Measurements from ENCODE around the gene PATE1. TPM values are rescaled to one million over a fixed set of nuclear protein-coding genes. Genes with fewer than 3 reads are reported as not detected.

The PATE1 gene
- total RNA-seq, 1 experiment from 2014 or later = not detected

DNA sequence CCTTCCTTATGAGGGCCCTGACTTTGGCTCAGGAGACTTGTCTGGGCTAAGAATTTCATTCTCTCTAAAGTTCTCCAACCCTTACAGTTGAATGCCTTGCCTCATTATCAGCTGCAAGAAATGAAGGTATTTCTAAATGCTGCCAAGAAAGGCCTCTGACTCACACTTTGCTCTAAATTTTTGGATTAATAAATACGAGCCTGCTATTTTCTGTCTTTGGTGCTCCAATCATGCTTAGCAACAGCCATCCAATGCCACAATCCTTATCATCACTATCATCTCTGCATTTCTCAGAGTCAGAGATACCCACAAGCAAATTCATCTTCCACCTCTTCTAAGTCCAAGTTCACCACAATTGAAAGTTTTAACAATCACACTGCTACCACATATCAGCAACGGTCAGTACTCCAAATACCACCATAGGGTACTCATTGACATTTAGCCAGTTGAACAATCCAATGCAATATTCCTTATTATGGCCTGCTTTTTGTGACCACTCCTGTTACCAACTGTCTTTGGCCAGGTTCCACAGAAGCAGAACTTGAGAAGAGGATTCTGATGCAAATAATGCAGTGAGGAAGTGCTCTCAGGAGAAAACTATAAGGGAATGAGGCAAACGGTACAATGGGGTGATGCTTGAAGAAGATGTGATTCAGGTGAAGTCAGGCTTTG lies 26.9 kb downstream of the PATE1 start:
- no peak overlapping the region for H3K4me3 ChIP-seq (replicated peaks in 1 of 2; ENCODE audit: low read depth in 1 of 2, low read length in 2 of 2)
- ChIA-PET RAD21 (ENCODE audit: low non-redundant PET in 1 of 2, low total read pairs in 2 of 2, uncharacterized antibody in 2 of 2, unreplicated experiment in 2 of 2) (no interaction called here), CTCF (no interaction called here), POLR2A (no interaction called here)
- H3K27me3 ChIP-seq (ENCODE audit: insufficient read depth, low read length) = peaks cover 62% of the 10 kb centered on the region
- no peak overlapping the region for H3K9ac ChIP-seq (ENCODE audit: low read length)
- H4K20me1 ChIP-seq (ENCODE audit: insufficient read depth) = no peaks in the 10 kb centered on the region
- intact Hi-C loops (cut with micrococcal nuclease) = no loop called here
- H3K9me3 ChIP-seq (ENCODE audit: control insufficient read depth in 1 of 2, insufficient read depth in 1 of 2, low read depth in 1 of 2, low read length in 2 of 2) = no peaks in the 10 kb centered on the region
- DNase-seq (ENCODE audit: low read depth, low spot score) (no peak), ATAC-seq (no peak)
- H3K27ac ChIP-seq (ENCODE audit: low read depth, low read length) = no peak overlapping the region
- H3K4me1 ChIP-seq (ENCODE audit: control insufficient read depth in 1 of 2, insufficient read depth in 2 of 2, low read length in 2 of 2) = no peaks in the 10 kb centered on the region
- TF ChIP-seq JUND (IDR thresholded peaks at IDR 0.05) (no peak), SRF (IDR thresholded peaks at IDR 0.05; ENCODE audit: low read depth) (no peak), CEBPB (IDR thresholded peaks at IDR 0.05; ENCODE audit: low read depth) (no peak), FOSL1 (IDR thresholded peaks at IDR 0.05; ENCODE audit: low read depth) (no peak), SP1 (IDR thresholded peaks at IDR 0.05; ENCODE audit: low read depth) (no peak), TCF7L2 (IDR thresholded peaks at IDR 0.05; ENCODE audit: borderline replicate concordance, extremely low read depth, insufficient read depth, insufficient read length) (no peak), YY1 (IDR thresholded peaks at IDR 0.05; ENCODE audit: extremely low read depth, insufficient replicate concordance, low read depth, low read length) (no peak), ELF1 (IDR thresholded peaks at IDR 0.05; ENCODE audit: borderline replicate concordance, low read depth) (no peak)
- no peak overlapping the region for H2AFZ ChIP-seq (ENCODE audit: low read depth, low read length, poor library complexity, severe bottlenecking)
- BruUV-seq (replicated peaks) = no TSS peak
- no peaks in the 10 kb centered on the region for H3K36me3 ChIP-seq (ENCODE audit: control insufficient read depth in 1 of 2, insufficient read depth in 2 of 2, low read length in 2 of 2)
- H3K4me2 ChIP-seq (ENCODE audit: low read length) = no peak overlapping the region
- no peaks in the 10 kb centered on the region for H3K9me2 ChIP-seq (ENCODE audit: insufficient read depth)
- no peaks in the 10 kb centered on the region for H3K79me2 ChIP-seq (ENCODE audit: insufficient read depth, low read length)

DNA sequence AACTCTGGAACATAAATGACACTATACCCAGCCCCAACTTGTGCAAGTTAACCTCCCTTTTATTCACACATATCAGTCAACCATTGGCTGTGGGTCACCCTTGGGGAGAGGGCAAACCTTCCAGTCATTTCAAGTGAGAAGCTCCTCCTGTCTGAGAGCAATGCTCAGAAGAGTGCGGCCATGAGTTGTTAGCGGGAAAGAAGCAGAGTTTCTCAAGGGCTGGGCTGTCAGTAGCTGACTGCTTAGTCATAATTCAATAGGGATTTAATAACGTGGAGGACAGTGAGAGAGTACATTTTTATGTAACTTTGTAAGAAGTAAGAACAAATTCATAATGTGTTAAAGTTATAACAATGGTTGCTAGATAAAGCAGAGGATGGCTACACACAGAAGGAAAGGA lies 27.4 kb downstream of the PATE1 start:
- ChIA-PET CTCF (no interaction called here), POLR2A (no interaction called here), RAD21 (ENCODE audit: low non-redundant PET in 1 of 2, low total read pairs in 2 of 2, uncharacterized antibody in 2 of 2, unreplicated experiment in 2 of 2) (no interaction called here)
- Histone ChIP-seq H3K4me2 (ENCODE audit: low read length) (no peak overlapping the region), H4K20me1 (ENCODE audit: insufficient read depth) (no peaks in the 10 kb centered on the region), H3K36me3 (ENCODE audit: control insufficient read depth in 1 of 2, insufficient read depth in 2 of 2, low read length in 2 of 2) (no peaks in the 10 kb centered on the region), H3K4me3 (replicated peaks in 1 of 2; ENCODE audit: low read depth in 1 of 2, low read length in 2 of 2) (no peak overlapping the region), H3K27ac (ENCODE audit: low read depth, low read length) (no peak overlapping the region), H3K9me2 (ENCODE audit: insufficient read depth) (no peaks in the 10 kb centered on the region), H3K9me3 (ENCODE audit: control insufficient read depth in 1 of 2, insufficient read depth in 1 of 2, low read depth in 1 of 2, low read length in 2 of 2) (no peaks in the 10 kb centered on the region), H3K4me1 (ENCODE audit: control insufficient read depth in 1 of 2, insufficient read depth in 2 of 2, low read length in 2 of 2) (no peaks in the 10 kb centered on the region), H2AFZ (ENCODE audit: low read depth, low read length, poor library complexity, severe bottlenecking) (no peak overlapping the region), H3K79me2 (ENCODE audit: insufficient read depth, low read length) (no peaks in the 10 kb centered on the region), H3K9ac (ENCODE audit: low read length) (no peak overlapping the region), H3K27me3 (ENCODE audit: insufficient read depth, low read length) (peaks cover 62% of the 10 kb centered on the region)
- ATAC-seq = no peak
- no peak for TF ChIP-seq FOSL1 (IDR thresholded peaks at IDR 0.05; ENCODE audit: low read depth)
- no peak for DNase-seq (ENCODE audit: low read depth, low spot score)
- intact Hi-C loops (cut with micrococcal nuclease) = no loop called here
- no TSS peak for BruUV-seq (replicated peaks)

All from HCT116 (cell line).